ENCODE results near the gene PAX7.

The PAX7 gene

DNA sequence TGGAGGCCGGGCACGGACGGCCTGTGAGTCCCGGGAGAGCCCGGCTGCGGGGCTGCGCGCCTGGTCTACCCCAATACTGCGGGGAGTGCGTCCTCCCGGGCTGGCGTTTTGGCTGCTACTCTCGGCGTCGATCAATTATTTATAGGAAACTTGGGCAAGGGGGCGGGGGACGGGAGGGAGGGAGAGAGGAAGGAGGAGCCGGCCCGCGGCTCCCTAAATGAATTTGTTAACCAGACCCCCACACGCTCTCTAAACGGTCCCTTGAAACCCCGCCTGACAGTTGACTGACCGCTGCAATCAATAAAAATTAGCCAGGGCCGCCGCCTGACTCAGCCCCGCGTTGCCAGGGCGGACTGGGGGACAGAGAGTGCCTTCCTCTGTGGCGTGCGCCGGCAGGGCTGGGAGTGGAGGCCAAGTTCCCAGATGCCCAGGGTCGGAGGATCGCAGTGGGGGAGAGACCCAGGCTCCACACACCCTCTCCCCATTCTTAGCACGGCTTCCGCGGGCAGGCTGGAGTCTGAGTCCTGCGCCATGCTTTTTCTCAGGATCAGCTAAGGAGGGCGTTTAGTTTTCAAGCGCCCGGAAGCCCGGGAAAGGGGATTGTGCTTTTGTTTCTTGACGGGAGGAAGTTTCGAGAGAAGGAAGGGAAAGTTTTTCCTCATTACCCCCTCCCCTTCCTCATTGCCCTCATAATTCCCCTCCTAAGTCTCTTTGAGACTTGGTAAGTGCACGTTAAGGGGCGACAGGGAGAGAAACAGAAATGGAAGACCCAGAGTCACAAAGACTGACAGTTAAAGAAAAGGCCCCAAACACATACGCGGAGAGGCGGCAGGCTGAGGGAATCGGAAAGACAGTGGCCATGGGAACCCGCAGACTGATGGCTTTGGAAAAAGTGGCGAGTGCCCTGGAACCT is 6.2 kb downstream of the PAX7 start:
- Histone ChIP-seq H3K79me2 (ENCODE audit: insufficient read depth, low read length) (no peaks in the 10 kb centered on the region), H3K27me3 (ENCODE audit: insufficient read depth, low read length, poor library complexity) (peaks cover 60% of the 10 kb centered on the region), H4K20me1 (ENCODE audit: insufficient read depth, low read length) (peaks cover 4% of the 10 kb centered on the region), H3K9ac (ENCODE audit: low read depth, low read length) (no peak overlapping the region), H3K9me3 (ENCODE audit: insufficient read depth, low read length, severe bottlenecking) (no peaks in the 10 kb centered on the region), H3K4me3 (ENCODE audit: low read depth in 1 of 2, low read length in 2 of 2) (no peak overlapping the region), H3K4me2 (ENCODE audit: insufficient read depth, low read length) (no peak overlapping the region), H3K4me1 (ENCODE audit: insufficient read depth, low read length) (no peaks in the 10 kb centered on the region), H3K27ac (ENCODE audit: low read length) (no peak overlapping the region), H2AFZ (ENCODE audit: low read depth, low read length) (no peak overlapping the region), H3K36me3 (ENCODE audit: insufficient read depth, low read length) (no peaks in the 10 kb centered on the region)
- no peak for TF ChIP-seq EZH2 (IDR thresholded peaks at IDR 0.05; ENCODE audit: borderline replicate concordance, low read depth, low read length, severe bottlenecking)
- TF ChIP-seq CTCF (IDR thresholded peaks at IDR 0.05; ENCODE audit: borderline replicate concordance, extremely low read depth, low read length, poor library complexity, severe bottlenecking): no peak
- DNase-seq (no peak), ATAC-seq (ENCODE audit: insufficient read depth, low read depth) (no peak)

DNA sequence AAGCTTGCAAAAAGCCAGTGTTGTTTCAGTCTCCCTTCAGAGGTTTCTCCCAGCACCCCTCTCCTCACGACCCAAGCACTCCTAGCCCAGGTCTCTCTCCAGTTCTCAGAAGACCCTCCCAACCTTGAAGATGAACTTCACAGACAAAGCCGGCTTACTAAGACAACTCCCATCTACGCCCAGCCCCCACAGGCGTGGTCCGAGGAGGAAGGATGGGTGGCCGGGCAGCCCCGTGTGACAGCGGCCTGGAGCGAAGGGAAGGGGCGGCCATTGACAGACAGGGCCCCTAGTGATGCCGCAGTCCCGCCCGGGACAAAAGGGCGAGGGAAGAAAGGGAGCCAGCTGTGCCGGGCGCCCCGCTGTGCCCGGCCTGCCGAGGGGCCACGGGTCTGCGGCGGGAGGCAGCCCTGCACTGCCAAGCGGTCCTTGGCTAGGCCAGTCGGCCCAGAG is 6.9 kb downstream of the PAX7 start:
- H3K4me3 ChIP-seq (ENCODE audit: low read depth in 1 of 2, low read length in 2 of 2): no peak overlapping the region

GRCh38 chr1:18637962-18638834 is 7.6 kb downstream of the PAX7 start:
- H3K27me3 ChIP-seq (ENCODE audit: insufficient read depth, low read length, poor library complexity): peaks cover 71% of the 10 kb centered on the region
- no peaks in the 10 kb centered on the region for H3K4me1 ChIP-seq (ENCODE audit: insufficient read depth, low read length)
- H3K79me2 ChIP-seq (ENCODE audit: insufficient read depth, low read length): no peaks in the 10 kb centered on the region
- no peak overlapping the region for H2AFZ ChIP-seq (ENCODE audit: low read depth, low read length)
- no peaks in the 10 kb centered on the region for H3K9me3 ChIP-seq (ENCODE audit: insufficient read depth, low read length, severe bottlenecking)
- peaks cover 4% of the 10 kb centered on the region for H4K20me1 ChIP-seq (ENCODE audit: insufficient read depth, low read length)
- DNase-seq: no peak
- TF ChIP-seq EZH2 (IDR thresholded peaks at IDR 0.05; ENCODE audit: borderline replicate concordance, low read depth, low read length, severe bottlenecking) (no peak), CTCF (IDR thresholded peaks at IDR 0.05; ENCODE audit: borderline replicate concordance, extremely low read depth, low read length, poor library complexity, severe bottlenecking) (no peak)
- H3K27ac ChIP-seq (ENCODE audit: low read length): no peak overlapping the region
- no peaks in the 10 kb centered on the region for H3K36me3 ChIP-seq (ENCODE audit: insufficient read depth, low read length)
- no peak overlapping the region for H3K4me3 ChIP-seq (ENCODE audit: low read depth in 1 of 2, low read length in 2 of 2)
- no peak for ATAC-seq (ENCODE audit: insufficient read depth, low read depth)
- no peak overlapping the region for H3K9ac ChIP-seq (ENCODE audit: low read depth, low read length)
- no peak overlapping the region for H3K4me2 ChIP-seq (ENCODE audit: insufficient read depth, low read length)

More for the DNA sequence above, 6.9 kb downstream of the PAX7 start:
- DNase-seq: no peak
- no peak for TF ChIP-seq CTCF (IDR thresholded peaks at IDR 0.05; ENCODE audit: borderline replicate concordance, extremely low read depth, low read length, poor library complexity, severe bottlenecking)
- TF ChIP-seq EZH2 (IDR thresholded peaks at IDR 0.05; ENCODE audit: borderline replicate concordance, low read depth, low read length, severe bottlenecking): no peak
- ATAC-seq (ENCODE audit: insufficient read depth, low read depth): no peak
- no peak overlapping the region for H2AFZ ChIP-seq (ENCODE audit: low read depth, low read length)
- H3K36me3 ChIP-seq (ENCODE audit: insufficient read depth, low read length): no peaks in the 10 kb centered on the region
- no peaks in the 10 kb centered on the region for H3K9me3 ChIP-seq (ENCODE audit: insufficient read depth, low read length, severe bottlenecking)
- H3K27ac ChIP-seq (ENCODE audit: low read length): no peak overlapping the region
- no peaks in the 10 kb centered on the region for H3K4me1 ChIP-seq (ENCODE audit: insufficient read depth, low read length)
- H3K79me2 ChIP-seq (ENCODE audit: insufficient read depth, low read length): no peaks in the 10 kb centered on the region
- peaks cover 4% of the 10 kb centered on the region for H4K20me1 ChIP-seq (ENCODE audit: insufficient read depth, low read length)
- H3K27me3 ChIP-seq (ENCODE audit: insufficient read depth, low read length, poor library complexity): peaks cover 65% of the 10 kb centered on the region
- no peak overlapping the region for H3K9ac ChIP-seq (ENCODE audit: low read depth, low read length)
- no peak overlapping the region for H3K4me2 ChIP-seq (ENCODE audit: insufficient read depth, low read length)
